HEK293 (cell line): ENCODE results near the gene IP6K2.

Source experiments
- CTCF ChIA-PET: fragments of 350-600 bp; formaldehyde crosslinking; extraction: SDS; loops from one replicate; lab custom pipeline; 2021; ENCODE audit warnings: antibody characterized with exemption; lab: Yijun Ruan, JAX
- POLR2A ChIA-PET: fragments of 300-600 bp; formaldehyde crosslinking; extraction: SDS; loops from one replicate; lab custom pipeline; 2020; ENCODE audit warnings: antibody characterized with exemption, inconsistent platforms; lab: Yijun Ruan, JAX
- H3K27ac ChIP-seq: fragments of 200-500 bp; sonication (Bioruptor generic); 2 replicates; pipeline ENCODE4 v1.5.1; 2014; ENCODE audit warnings: low read depth, low read length, control low read depth, inconsistent platforms; ENCODE audit errors: extremely low read depth
- H3K36me3 ChIP-seq, 2 experiments: fragments of 200-500 bp in 1 of 2; sonication (Bioruptor generic) in 1 of 2; 1 replicate in 1 of 2; 2 replicates in 1 of 2; pipeline ENCODE4 v1.5.1; 2014 to 2017; ENCODE audit warnings: inconsistent platforms in 2 of 2, low read length in 2 of 2; ENCODE audit not compliant: control insufficient read depth in 2 of 2, insufficient read depth in 1 of 2
- H3K4me1 ChIP-seq: fragments of 200-500 bp; sonication (Bioruptor generic); 2 replicates; pipeline ENCODE4 v1.5.1; 2014; ENCODE audit warnings: mild to moderate bottlenecking, low read length, inconsistent platforms; ENCODE audit not compliant: control insufficient read depth, insufficient read depth
- H3K4me3 ChIP-seq: 2 replicates; pipeline ENCODE4 v1.5.1; 2011; ENCODE audit warnings: low read depth, mild to moderate bottlenecking, control low read depth, low read length, moderate library complexity
- H3K9me3 ChIP-seq: fragments of 200-500 bp; sonication (Bioruptor generic); 2 replicates; pipeline ENCODE4 v1.5.1; 2014; ENCODE audit warnings: low read depth, low read length, inconsistent platforms; ENCODE audit not compliant: control insufficient read depth, insufficient read depth
- FEZF1 ChIP-seq: fragments of 450-650 bp; formaldehyde crosslinking; IDR thresholded peaks from 2 replicates; pipeline ENCODE4 v1.5.1; 2016; ENCODE audit warnings: missing biosample characterization, missing genetic modification characterization
- GFI1B ChIP-seq: fragments of 450-650 bp; formaldehyde crosslinking; IDR thresholded peaks from 2 replicates; pipeline ENCODE4 v1.5.1; 2016; ENCODE audit warnings: missing biosample characterization, missing genetic modification characterization
- KLF16 ChIP-seq: fragments of 450-650 bp; formaldehyde crosslinking; IDR thresholded peaks from 2 replicates; pipeline ENCODE4 v1.5.1; 2017; ENCODE audit warnings: missing biosample characterization, missing genetic modification characterization
- KLF8 ChIP-seq: fragments of 450-650 bp; formaldehyde crosslinking; IDR thresholded peaks from 2 replicates; pipeline ENCODE4 v1.5.1; 2016; ENCODE audit warnings: missing biosample characterization, missing genetic modification characterization
- OSR2 ChIP-seq: fragments of 450-650 bp; formaldehyde crosslinking; IDR thresholded peaks from 2 replicates; pipeline ENCODE4 v1.5.1; 2016; ENCODE audit warnings: missing biosample characterization, missing genetic modification characterization
- SP2 ChIP-seq: fragments of 450-650 bp; formaldehyde crosslinking; IDR thresholded peaks from 2 replicates; pipeline ENCODE4 v1.5.1; 2016; ENCODE audit warnings: missing biosample characterization, missing genetic modification characterization
- ZBTB20 ChIP-seq: fragments of 450-650 bp; formaldehyde crosslinking; IDR thresholded peaks from 2 replicates; pipeline ENCODE4 v1.5.1; 2016; ENCODE audit warnings: missing biosample characterization, missing genetic modification characterization
- ZFP3 ChIP-seq: fragments of 450-650 bp; formaldehyde crosslinking; IDR thresholded peaks from 2 replicates; pipeline ENCODE4 v1.5.1; 2016; ENCODE audit warnings: low read depth, missing biosample characterization, missing genetic modification characterization
- ZFP41 ChIP-seq: fragments of 450-650 bp; formaldehyde crosslinking; IDR thresholded peaks from 2 replicates; pipeline ENCODE4 v1.5.1; 2016; ENCODE audit warnings: missing biosample characterization, missing genetic modification characterization, borderline replicate concordance
- ZIC2 ChIP-seq: fragments of 450-650 bp; formaldehyde crosslinking; IDR thresholded peaks from 2 replicates; pipeline ENCODE4 v1.5.1; 2016; ENCODE audit warnings: missing biosample characterization, missing genetic modification characterization
- ZNF174 ChIP-seq: fragments of 450-650 bp; formaldehyde crosslinking; IDR thresholded peaks from 2 replicates; pipeline ENCODE4 v1.5.0; 2017; ENCODE audit warnings: missing biosample characterization, mild to moderate bottlenecking, missing genetic modification characterization
- ZNF221 ChIP-seq: fragments of 450-650 bp; formaldehyde crosslinking; IDR thresholded peaks from 2 replicates; pipeline ENCODE4 v1.5.1; 2017; ENCODE audit warnings: missing biosample characterization, missing genetic modification characterization, borderline replicate concordance
- ZNF23 ChIP-seq: fragments of 450-650 bp; formaldehyde crosslinking; IDR thresholded peaks from 2 replicates; pipeline ENCODE4 v1.5.1; 2016; ENCODE audit warnings: missing biosample characterization, missing genetic modification characterization, borderline replicate concordance
- ZNF274 ChIP-seq, 2 experiments: fragments of 200-500 bp in 1 of 2; fragments of 450-650 bp in 1 of 2; sonication (Bioruptor generic) in 1 of 2; formaldehyde crosslinking in 1 of 2; IDR thresholded peaks; 2 replicates each; pipeline versions ENCODE4 v1.5.1 to v1.6.1; 2014 to 2016; ENCODE audit warnings: borderline replicate concordance in 1 of 2, inconsistent platforms in 1 of 2, low read length in 1 of 2, missing biosample characterization in 1 of 2, missing genetic modification characterization in 1 of 2
- ZNF335 ChIP-seq: fragments of 450-650 bp; formaldehyde crosslinking; conservative IDR thresholded peaks from 2 replicates; pipeline ENCODE4 v1.5.1; 2016; ENCODE audit warnings: missing biosample characterization, missing genetic modification characterization
- ZNF48 ChIP-seq: fragments of 450-650 bp; formaldehyde crosslinking; IDR thresholded peaks from 2 replicates; pipeline ENCODE4 v1.5.1; 2016; ENCODE audit warnings: missing biosample characterization, missing genetic modification characterization
- ZNF510 ChIP-seq: fragments of 450-650 bp; formaldehyde crosslinking; IDR thresholded peaks from 2 replicates; pipeline ENCODE4 v1.5.1; 2018; ENCODE audit warnings: mild to moderate bottlenecking, missing genetic modification characterization, missing biosample characterization; ENCODE audit not compliant: insufficient replicate concordance
- ZNF514 ChIP-seq: fragments of 450-650 bp; formaldehyde crosslinking; IDR thresholded peaks from 2 replicates; pipeline ENCODE4 v1.5.1; 2016; ENCODE audit warnings: missing biosample characterization, missing genetic modification characterization
- ZNF624 ChIP-seq: fragments of 450-650 bp; formaldehyde crosslinking; IDR thresholded peaks from 2 replicates; pipeline ENCODE4 v1.5.1; 2017; ENCODE audit warnings: missing biosample characterization, missing genetic modification characterization
- ZNF629 ChIP-seq: fragments of 450-650 bp; formaldehyde crosslinking; IDR thresholded peaks from 2 replicates; pipeline ENCODE4 v1.5.1; 2017; ENCODE audit warnings: missing biosample characterization, missing genetic modification characterization
- TF ChIP-seq, protein P1 (sequence below): fragments of 450-650 bp; formaldehyde crosslinking; IDR thresholded peaks from 2 replicates; pipeline ENCODE4 v1.5.1; 2016; ENCODE audit warnings: missing biosample characterization, missing genetic modification characterization
- TF ChIP-seq, protein P2 (sequence below): fragments of 450-650 bp; formaldehyde crosslinking; IDR thresholded peaks from 2 replicates; pipeline ENCODE4 v1.5.1; 2016; ENCODE audit warnings: missing biosample characterization, missing genetic modification characterization
- TF ChIP-seq, protein P3 (sequence below): fragments of 450-650 bp; formaldehyde crosslinking; conservative IDR thresholded peaks from 2 replicates; pipeline ENCODE4 v1.5.1; 2016; ENCODE audit warnings: low read depth, missing biosample characterization, missing genetic modification characterization

Gene IP6K2

DNA sequence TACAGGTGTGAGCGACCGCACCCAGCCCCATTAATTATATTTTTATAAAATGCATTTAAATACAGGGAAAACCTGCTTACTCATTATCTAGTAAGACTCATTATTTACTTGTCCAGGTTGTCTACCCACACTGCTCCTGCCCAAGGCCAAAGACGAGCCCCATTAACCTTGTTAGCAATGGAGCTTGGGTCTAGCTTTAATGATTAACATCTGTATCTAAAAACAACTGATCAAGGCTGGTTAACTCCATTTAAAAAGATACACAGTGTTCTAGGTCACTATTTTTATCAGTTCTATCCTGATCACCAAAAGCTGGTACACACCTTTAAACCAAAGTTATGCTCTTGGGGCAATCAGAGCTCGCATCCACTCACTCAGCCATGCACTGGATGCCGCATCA is 20.9 kb downstream of the IP6K2 start:
- H3K4me1 ChIP-seq, result peaks cover 5% of the 10 kb centered on the region
- TF ChIP-seq ZNF624 (tag by site-specific recombination) (no peak), ZNF174 (tag by site-specific recombination) (no peak), KLF16 (no peak), GFI1B (tag by site-specific recombination) (no peak), ZNF510 (no peak), ZFP41 (no peak), ZNF514 (tag by site-specific recombination) (no peak), ZNF221 (tag by site-specific recombination) (no peak)
- TF ChIP-seq, protein P1, sequence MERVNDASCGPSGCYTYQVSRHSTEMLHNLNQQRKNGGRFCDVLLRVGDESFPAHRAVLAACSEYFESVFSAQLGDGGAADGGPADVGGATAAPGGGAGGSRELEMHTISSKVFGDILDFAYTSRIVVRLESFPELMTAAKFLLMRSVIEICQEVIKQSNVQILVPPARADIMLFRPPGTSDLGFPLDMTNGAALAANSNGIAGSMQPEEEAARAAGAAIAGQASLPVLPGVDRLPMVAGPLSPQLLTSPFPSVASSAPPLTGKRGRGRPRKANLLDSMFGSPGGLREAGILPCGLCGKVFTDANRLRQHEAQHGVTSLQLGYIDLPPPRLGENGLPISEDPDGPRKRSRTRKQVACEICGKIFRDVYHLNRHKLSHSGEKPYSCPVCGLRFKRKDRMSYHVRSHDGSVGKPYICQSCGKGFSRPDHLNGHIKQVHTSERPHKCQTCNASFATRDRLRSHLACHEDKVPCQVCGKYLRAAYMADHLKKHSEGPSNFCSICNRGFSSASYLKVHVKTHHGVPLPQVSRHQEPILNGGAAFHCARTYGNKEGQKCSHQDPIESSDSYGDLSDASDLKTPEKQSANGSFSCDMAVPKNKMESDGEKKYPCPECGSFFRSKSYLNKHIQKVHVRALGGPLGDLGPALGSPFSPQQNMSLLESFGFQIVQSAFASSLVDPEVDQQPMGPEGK (tag by site-specific recombination), result no peak
- TF ChIP-seq, all 188 proteins: peak for 0
- Histone ChIP-seq H3K9me3 (no peaks in the 10 kb centered on the region), H3K27ac (no peak overlapping the region), H3K4me3 (no peak overlapping the region), H3K36me3 (peaks cover 27 to 79% of the 10 kb centered on the region in 2 experiments)
- ChIA-PET POLR2A (interaction anchor here (0.6 to 1.5 kb wide), 3 partner anchors 8 to 612 kb away, joined by 3 to 6 read pairs (median 3); partner anchors contain the start of gene IP6K2), CTCF (interaction anchor here (1.3 to 1.9 kb wide), 3 partner anchors 10 to 44 kb away, joined by 4 to 7 read pairs (median 4); partner anchors contain the start of gene NCKIPSD)

DNA sequence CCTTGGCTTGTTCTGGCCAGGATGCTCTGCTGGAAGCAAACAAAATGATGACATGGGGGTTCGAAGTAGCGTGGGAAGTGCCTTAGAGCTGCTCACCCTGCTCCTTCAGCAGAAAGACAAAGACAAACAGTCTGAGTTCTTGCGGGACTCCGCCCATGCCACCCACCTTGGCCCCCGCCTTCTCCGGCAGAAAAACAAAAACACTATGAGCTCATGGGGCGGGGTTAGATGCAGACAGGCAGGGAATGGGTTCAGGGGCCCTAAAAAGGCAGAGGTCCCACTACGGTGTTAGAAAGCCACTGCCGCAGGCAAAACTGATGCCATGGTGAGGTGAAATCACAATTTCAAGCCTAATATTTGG is 21.6 kb downstream of the IP6K2 start:
- Histone ChIP-seq H3K4me1 (peaks cover 5% of the 10 kb centered on the region), H3K4me3 (peak overlapping the region; percentile 29), H3K27ac (peak overlapping the region; percentile 70), H3K36me3 (peaks cover 35 to 83% of the 10 kb centered on the region in 2 experiments), H3K9me3 (no peaks in the 10 kb centered on the region)
- POLR2A ChIA-PET, result interaction anchor here (0.6 to 1.5 kb wide), 3 partner anchors 9 to 611 kb away, joined by 3 to 4 read pairs (median 3); partner anchors contain the start of gene NCKIPSD
- CTCF ChIA-PET, result interaction anchor here (0.6 to 1.9 kb wide), 5 partner anchors 9 to 312 kb away, joined by 3 to 7 read pairs (median 4); partner anchors contain the start of genes NCKIPSD and WDR6
- TF ChIP-seq, protein P2, sequence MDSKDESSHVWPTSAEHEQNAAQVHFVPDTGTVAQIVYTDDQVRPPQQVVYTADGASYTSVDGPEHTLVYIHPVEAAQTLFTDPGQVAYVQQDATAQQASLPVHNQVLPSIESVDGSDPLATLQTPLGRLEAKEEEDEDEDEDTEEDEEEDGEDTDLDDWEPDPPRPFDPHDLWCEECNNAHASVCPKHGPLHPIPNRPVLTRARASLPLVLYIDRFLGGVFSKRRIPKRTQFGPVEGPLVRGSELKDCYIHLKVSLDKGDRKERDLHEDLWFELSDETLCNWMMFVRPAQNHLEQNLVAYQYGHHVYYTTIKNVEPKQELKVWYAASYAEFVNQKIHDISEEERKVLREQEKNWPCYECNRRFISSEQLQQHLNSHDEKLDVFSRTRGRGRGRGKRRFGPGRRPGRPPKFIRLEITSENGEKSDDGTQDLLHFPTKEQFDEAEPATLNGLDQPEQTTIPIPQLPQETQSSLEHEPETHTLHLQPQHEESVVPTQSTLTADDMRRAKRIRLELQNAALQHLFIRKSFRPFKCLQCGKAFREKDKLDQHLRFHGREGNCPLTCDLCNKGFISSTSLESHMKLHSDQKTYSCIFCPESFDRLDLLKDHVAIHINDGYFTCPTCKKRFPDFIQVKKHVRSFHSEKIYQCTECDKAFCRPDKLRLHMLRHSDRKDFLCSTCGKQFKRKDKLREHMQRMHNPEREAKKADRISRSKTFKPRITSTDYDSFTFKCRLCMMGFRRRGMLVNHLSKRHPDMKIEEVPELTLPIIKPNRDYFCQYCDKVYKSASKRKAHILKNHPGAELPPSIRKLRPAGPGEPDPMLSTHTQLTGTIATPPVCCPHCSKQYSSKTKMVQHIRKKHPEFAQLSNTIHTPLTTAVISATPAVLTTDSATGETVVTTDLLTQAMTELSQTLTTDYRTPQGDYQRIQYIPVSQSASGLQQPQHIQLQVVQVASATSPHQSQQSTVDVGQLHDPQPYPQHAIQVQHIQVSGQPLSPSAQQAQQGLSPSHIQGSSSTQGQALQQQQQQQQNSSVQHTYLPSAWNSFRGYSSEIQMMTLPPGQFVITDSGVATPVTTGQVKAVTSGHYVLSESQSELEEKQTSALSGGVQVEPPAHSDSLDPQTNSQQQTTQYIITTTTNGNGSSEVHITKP (tag by site-specific recombination), result peak; percentile 49; the same call in 1 of the 2 replicates
- TF ChIP-seq ZIC2 (0 out of 2 replicates have a peak, but pooled peaks have one; percentile 8), ZNF23 (no peak), FEZF1 (tag by site-specific recombination) (peak; percentile 80), OSR2 (peak; percentile 62), ZFP3 (tag by site-specific recombination) (no peak), ZBTB20 (tag by site-specific recombination) (0 out of 2 replicates have a peak, but pooled peaks have one; percentile 2), ZNF335 (tag by site-specific recombination) (0 out of 2 replicates have a peak, but pooled peaks have one; percentile 38), SP2 (peak; percentile 45), ZNF629 (0 out of 2 replicates have a peak, but pooled peaks have one; percentile 33), ZNF274 (IDR thresholded peaks at IDR 0.05; ENCODE audit: low read length) (no peak), ZNF274 (tag by site-specific recombination; IDR thresholded peaks at IDR 0.05; ENCODE audit: borderline replicate concordance) (no peak), KLF8 (tag by site-specific recombination) (peak; percentile 39; the same call in 1 of the 2 replicates), ZNF48 (tag by site-specific recombination) (no peak)
- TF ChIP-seq, protein P1 (tag by site-specific recombination), result peak; percentile 76
- TF ChIP-seq, protein P3, sequence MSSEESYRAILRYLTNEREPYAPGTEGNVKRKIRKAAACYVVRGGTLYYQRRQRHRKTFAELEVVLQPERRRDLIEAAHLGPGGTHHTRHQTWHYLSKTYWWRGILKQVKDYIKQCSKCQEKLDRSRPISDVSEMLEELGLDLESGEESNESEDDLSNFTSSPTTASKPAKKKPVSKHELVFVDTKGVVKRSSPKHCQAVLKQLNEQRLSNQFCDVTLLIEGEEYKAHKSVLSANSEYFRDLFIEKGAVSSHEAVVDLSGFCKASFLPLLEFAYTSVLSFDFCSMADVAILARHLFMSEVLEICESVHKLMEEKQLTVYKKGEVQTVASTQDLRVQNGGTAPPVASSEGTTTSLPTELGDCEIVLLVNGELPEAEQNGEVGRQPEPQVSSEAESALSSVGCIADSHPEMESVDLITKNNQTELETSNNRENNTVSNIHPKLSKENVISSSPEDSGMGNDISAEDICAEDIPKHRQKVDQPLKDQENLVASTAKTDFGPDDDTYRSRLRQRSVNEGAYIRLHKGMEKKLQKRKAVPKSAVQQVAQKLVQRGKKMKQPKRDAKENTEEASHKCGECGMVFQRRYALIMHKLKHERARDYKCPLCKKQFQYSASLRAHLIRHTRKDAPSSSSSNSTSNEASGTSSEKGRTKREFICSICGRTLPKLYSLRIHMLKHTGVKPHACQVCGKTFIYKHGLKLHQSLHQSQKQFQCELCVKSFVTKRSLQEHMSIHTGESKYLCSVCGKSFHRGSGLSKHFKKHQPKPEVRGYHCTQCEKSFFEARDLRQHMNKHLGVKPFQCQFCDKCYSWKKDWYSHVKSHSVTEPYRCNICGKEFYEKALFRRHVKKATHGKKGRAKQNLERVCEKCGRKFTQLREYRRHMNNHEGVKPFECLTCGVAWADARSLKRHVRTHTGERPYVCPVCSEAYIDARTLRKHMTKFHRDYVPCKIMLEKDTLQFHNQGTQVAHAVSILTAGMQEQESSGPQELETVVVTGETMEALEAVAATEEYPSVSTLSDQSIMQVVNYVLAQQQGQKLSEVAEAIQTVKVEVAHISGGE (tag by site-specific recombination), result no peak
